ENCODE data around the gene C22orf39.
A peak's percentile ranks its signal among the peaks of the same experiment; 100 is the strongest.

Gene C22orf39

DNA sequence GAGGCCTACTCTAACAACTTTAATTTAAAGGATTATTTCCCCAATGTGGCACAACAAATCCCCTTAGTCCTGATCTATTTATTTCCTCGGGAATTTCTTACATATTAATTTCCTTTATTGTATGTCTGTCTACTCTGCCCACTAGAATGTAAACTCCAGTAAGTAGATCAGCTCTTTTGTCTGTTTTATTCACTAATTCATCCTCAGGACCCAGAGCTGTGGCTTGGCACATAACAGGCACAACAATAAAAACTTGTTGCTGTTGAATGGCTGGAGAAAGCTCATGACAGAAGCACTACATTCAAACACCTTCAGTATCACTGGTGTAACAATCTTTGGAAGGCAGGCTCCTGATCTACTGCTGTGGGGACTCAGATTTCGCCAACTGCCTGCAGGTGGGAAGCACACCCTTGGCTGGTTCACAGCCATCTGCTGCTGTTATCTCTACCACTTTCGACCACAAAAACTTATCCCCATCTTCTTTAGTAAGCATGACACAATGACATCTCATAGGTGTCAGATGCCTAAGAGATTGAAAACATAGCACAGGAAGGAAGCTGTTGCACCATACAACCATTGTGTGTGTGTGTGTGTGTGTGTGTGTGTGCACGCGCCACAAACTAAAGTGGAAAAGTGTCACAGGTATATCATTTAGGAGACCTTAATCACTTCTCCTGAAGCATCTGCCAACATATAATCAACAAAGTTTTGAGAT lies 27.9 kb downstream of the C22orf39 start:
- TF ChIP-seq, protein P1, sequence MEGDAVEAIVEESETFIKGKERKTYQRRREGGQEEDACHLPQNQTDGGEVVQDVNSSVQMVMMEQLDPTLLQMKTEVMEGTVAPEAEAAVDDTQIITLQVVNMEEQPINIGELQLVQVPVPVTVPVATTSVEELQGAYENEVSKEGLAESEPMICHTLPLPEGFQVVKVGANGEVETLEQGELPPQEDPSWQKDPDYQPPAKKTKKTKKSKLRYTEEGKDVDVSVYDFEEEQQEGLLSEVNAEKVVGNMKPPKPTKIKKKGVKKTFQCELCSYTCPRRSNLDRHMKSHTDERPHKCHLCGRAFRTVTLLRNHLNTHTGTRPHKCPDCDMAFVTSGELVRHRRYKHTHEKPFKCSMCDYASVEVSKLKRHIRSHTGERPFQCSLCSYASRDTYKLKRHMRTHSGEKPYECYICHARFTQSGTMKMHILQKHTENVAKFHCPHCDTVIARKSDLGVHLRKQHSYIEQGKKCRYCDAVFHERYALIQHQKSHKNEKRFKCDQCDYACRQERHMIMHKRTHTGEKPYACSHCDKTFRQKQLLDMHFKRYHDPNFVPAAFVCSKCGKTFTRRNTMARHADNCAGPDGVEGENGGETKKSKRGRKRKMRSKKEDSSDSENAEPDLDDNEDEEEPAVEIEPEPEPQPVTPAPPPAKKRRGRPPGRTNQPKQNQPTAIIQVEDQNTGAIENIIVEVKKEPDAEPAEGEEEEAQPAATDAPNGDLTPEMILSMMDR (IDR thresholded peaks at IDR 0.05; ENCODE audit: insufficient read depth, low read depth, low read length, missing control alignments), result no peak
- H3K4me3 ChIP-seq (ENCODE audit: low read depth, low read length), result no peak overlapping the region
- DNase-seq (ENCODE audit: low read depth), result peak; percentile 75

DNA sequence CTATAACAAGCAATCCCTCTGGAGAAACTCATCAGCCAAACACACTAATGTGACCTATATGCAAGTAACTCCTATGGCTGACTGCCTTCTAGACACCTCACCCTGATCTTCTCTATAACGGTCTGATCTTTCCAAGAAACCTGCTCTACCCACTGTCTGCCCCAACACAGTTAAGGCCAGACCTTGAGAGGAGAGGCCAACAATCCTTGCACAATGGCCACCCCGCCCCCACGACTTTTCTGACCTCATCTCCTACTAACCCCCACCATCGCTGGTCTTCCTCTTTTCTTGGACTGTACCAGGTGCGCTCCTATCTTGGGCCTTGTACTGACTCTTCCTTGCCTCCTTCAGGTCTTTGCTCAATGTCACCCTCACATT lies 28.4 kb downstream of the C22orf39 start:
- TF ChIP-seq, protein P1 (IDR thresholded peaks at IDR 0.05; ENCODE audit: insufficient read depth, low read depth, low read length, missing control alignments), result no peak
- no peak for DNase-seq (ENCODE audit: low read depth)
- no peak overlapping the region for H3K4me3 ChIP-seq (ENCODE audit: low read depth, low read length)

DNA sequence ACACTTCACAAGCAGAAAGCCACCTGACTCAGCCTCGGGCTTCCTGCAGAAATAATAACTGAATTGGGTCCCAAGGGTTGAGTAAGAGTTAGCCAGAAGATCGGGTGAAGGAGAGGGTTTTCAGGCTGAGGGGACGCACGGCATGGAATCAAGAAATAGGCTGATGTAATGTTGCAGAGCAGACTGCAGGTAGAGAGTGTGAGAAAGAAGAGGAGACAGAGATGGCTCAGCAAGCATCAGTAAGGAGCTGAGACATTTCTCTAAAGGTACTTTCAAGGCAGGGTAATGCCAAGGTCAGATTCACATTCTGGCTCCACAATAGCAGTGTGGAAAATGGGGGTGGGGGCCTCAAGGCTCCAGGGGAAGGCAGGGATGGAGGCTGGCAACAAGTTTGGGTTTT lies 34.6 kb downstream of the C22orf39 start:
- DNase-seq (ENCODE audit: low read depth), result no peak
- TF ChIP-seq, protein P1 (IDR thresholded peaks at IDR 0.05; ENCODE audit: insufficient read depth, low read depth, low read length, missing control alignments), result no peak
- H3K4me3 ChIP-seq (ENCODE audit: low read depth, low read length), result no peak overlapping the region

DNA sequence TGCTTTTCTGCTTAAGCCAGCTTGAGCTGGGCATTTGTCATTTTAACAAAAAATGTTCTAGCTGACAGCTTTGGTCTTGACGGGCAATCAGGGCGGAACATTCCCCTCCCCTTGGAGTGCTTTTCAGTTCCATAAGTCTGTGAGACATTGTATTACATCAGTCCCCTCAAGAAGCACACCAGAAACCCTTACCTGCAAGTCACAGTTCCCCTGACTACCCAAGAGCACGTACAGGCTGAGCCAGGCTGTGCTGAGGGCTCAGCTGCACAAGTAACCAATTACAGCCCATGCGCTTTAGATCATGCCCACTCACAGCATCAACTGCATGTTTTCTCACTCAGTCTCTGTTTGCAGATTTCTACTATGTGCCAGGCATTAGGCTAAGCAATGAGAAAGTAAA lies 35.0 kb downstream of the C22orf39 start:
- no peak overlapping the region for H3K4me3 ChIP-seq (ENCODE audit: low read depth, low read length)
- peak; percentile 9 for DNase-seq (ENCODE audit: low read depth)
- TF ChIP-seq, protein P1 (IDR thresholded peaks at IDR 0.05; ENCODE audit: insufficient read depth, low read depth, low read length, missing control alignments), result no peak

DNA sequence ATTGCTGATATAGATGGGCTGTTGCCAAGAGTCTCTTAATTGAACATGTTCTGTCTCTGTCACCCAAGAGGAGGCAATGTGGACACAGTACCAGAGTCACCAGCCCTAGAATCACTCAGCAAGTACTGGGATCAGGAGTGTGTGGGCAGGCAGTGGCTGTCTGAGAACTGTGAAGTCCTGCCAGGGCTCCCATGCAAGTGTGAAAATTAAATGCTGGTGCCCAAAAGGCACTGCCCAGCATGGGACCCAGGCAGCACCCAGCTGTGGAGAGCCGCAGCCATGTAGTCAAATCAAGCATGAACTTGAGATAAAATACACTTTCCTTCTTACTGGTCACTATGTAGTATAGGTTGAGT lies 35.8 kb downstream of the C22orf39 start:
- TF ChIP-seq, protein P1 (IDR thresholded peaks at IDR 0.05; ENCODE audit: insufficient read depth, low read depth, low read length, missing control alignments), result no peak
- no peak for DNase-seq (ENCODE audit: low read depth)
- H3K4me3 ChIP-seq (ENCODE audit: low read depth, low read length), result no peak overlapping the region

DNA sequence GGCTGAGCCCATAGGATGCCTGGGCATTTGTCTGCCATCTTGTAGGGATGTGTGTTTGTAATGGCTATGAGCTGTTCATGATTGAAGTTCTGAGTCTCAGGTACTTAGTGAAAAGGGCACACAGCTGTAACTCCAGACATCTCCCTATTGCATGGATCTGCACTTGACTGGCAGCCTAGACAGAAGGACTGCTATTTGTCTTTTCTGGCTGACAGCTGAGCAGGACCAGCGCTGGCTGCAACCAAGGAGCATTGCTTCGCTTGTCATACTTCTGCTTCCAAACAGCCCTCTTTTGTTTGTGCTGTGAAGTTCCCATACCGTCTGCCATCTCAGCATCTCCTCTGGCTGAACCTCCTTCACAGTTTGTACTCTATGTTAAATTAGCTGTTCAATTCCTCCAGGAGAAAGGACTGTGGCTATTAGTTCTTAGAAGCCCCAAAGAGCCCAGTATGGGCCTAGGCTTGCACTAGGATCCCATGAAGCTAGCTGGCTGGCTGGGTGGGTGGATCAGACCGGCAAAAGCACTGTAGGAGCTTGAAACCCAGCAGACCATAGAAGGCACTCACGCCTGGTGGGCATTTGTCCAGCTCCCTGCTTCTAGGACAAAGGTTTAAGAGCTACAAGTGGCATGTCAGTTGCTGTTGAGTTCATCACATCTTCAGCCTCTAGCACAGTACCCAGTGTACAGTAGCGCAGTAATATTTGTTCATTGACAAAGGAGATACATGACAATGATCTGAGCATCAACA lies 36.4 kb downstream of the C22orf39 start:
- no peak for DNase-seq (ENCODE audit: low read depth)
- no peak overlapping the region for H3K4me3 ChIP-seq (ENCODE audit: low read depth, low read length)
- TF ChIP-seq, protein P1 (IDR thresholded peaks at IDR 0.05; ENCODE audit: insufficient read depth, low read depth, low read length, missing control alignments), result no peak

All from GM12865 (cell line).